Right kidney (tissue), 1 donor: ENCODE measurements around the gene CD151.

ENCODE experiments used
- DNase-seq: peaks from one replicate; pipeline ENCODE4 v3.0.0-alpha.2; 2016

The CD151 gene

GRCh38 chr11:856397-856796 is 23.6 kb downstream of the CD151 start:
- DNase-seq, result no peak

- DNase-seq, result no peak
These were observed 25.5 kb downstream of the CD151 start for GRCh38 chr11:858053-858761.

- no peak for DNase-seq
These were observed 26.1 kb downstream of the CD151 start for GRCh38 chr11:858762-859339.

- DNase-seq, result peak; percentile 68
These were observed 26.8 kb downstream of the CD151 start for GRCh38 chr11:859394-860131.

DNA sequence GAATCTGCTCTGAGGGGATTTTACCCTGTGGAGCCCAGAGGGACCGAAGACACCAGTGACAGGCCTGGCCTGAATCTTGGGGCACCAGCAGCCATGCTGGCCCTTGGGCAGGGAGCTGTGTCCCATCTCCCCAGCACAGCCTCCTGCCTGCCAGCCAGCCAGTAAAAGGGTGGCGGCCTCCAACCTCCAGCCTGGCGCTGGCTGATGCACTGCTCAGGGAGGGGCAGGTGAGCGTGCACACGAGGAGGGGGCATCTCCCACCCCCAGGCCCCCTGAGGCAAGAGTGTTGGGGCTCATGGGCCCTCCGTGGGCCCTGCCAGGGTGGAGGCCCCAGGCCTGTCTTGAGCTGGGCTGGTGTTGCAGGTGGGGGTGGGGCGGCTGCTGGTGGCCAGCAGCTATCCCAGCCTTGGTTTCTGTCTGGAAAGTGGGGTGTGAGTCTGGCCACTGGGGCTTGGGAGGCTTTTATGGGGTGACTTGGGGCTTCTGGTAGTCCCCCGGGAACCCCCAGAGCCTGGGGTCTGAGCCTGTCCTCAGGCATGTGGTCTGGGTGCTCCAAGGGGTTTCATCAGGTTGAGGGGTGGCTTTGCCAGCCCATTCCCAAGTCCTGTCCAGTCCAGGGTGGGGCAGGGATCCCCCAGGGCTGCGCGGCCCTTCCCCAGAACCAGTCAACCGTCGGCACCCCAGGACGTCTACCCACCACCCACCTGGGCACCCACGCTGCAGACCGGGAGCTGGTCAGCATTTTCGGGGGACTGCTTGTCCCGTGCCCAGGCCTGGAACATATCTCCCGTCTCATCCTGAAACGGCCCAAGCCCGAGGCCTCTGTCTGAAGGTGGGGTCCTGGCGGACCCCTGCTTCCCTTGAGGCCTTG is 27.7 kb downstream of the CD151 start:
- no peak for DNase-seq

GRCh38 chr11:861105-861479 is 28.3 kb downstream of the CD151 start:
- DNase-seq, result no peak

DNA sequence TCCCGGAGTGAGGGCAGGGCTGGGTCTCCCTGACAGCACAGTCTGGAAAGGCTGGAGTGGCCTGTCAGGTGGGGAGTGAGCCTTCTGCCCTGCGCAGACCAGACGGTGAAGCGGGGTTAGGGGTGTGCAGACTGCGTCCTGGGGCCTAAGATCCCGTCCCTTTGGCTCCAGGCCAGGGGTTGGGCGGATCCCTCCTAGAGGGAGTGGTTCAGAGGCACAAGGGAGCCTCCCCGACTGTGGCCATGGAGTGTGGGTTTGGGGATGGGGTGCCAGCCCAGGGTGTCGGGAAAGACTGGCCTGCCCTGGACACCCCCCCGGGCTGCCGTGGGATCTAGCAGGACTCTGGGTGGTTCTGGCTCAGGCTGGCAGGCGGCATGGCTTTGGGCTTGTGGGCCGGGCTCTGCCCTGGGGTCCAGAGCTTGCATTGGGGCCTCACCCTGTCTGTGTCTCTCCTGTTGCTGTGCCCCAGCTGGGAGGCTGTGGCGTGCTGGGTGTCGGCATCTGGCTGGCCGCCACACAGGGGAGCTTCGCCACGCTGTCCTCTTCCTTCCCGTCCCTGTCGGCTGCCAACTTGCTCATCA is 29.4 kb downstream of the CD151 start:
- no peak for DNase-seq

DNA sequence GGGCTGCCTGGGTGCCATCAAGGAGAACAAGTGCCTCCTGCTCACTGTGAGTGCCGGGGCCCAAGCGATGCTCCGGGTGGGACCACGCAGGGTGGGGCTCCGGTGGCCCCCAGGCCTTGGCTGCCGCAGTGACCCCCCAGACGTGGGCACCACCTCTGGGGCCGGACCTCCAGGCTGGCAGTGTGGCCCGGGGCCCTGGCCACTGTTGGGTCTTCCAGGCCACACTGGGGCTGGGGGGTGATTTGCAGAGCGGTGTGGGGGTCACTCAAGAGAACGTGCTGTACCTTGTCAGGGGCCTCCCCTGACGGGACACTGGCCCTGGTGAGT is 29.9 kb downstream of the CD151 start:
- DNase-seq, result peak; percentile 69

GRCh38 chr11:863023-863909 is 30.5 kb downstream of the CD151 start:
- DNase-seq, result peak; percentile 66

- no peak for DNase-seq
These were observed 31.4 kb downstream of the CD151 start for GRCh38 chr11:863910-864827.

- DNase-seq, result no peak
These were observed 32.1 kb downstream of the CD151 start for GRCh38 chr11:864898-865297.

DNA sequence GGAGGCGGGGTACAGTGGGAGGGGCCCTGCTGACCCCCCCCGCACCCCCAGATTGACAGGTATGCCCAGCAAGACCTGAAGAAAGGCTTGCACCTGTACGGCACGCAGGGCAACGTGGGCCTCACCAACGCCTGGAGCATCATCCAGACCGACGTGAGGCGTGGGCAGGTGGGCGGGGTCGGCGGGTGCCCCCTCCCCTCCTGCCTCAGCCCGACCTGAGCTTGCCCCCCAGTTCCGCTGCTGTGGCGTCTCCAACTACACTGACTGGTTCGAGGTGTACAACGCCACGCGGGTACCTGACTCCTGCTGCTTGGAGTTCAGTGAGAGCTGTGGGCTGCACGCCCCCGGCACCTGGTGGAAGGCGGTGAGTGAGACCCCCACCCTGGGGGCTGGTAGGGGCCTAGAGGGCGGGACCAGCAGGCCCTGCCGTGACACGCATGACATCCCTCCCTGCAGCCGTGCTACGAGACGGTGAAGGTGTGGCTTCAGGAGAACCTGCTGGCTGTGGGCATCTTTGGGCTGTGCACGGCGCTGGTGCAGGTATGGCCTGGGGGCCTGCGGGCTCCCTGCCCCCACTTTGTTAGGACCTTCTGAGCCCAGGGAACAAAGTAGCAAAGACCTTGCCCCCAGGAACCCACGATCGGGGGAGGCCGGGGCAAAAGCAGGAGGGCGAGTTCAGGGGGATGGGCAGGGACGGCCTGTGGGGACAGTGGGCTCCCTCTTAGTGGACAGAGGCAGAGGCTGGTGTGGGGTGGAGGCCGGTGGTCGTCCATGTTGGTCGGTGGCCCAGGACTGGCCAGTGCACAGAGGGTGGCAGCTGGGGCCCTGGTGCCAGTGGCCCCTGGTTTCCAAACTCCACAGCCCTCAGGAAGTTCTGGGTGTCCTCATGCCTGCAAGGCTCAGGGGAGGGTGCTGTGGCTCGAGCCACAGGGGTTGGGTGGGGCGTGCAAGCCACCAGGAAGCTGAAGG is 33.0 kb downstream of the CD151 start:
- DNase-seq, result no peak

DNA sequence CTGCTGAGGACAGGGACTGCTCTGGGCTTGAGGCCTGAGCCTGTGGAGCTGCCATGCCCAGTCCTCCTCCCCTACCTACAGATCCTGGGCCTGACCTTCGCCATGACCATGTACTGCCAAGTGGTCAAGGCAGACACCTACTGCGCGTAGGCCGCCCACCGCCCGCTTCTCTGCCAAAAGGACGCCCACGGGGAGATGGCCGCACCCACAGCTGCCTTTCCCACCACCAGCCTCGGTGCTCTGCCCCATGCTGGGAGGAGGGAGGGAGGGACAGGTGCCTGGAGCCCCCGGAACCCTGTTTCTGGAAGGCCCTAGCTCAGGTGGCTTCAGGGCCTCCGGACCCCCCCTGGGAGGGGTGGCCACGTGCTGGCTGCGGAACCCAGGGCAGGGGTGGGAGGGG is 33.7 kb downstream of the CD151 start:
- DNase-seq, result no peak

DNA sequence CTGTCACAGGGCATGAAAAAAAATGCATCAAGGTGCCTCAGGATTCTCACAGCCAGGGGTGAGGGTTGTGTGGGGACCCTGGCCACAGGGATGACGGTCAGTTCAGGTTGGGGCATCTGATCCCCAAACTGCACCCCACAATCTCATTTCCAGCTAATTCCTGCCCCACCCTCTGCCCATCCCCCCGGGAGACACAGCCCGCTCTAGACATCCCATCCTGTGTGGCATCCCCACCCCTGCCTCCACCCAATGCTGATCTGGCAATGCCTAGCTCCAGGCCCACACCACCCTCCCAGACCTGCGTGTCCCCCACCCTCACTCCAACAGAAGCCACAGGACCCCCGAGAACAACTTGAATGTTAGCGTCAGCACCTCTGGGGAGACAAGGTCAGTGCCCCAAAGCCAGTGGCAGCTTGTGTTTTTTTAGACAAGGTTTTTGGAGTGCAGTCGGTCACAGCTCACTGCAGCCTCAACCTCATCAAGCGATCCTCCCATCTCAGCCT is 35.2 kb downstream of the CD151 start:
- no peak for DNase-seq

DNA sequence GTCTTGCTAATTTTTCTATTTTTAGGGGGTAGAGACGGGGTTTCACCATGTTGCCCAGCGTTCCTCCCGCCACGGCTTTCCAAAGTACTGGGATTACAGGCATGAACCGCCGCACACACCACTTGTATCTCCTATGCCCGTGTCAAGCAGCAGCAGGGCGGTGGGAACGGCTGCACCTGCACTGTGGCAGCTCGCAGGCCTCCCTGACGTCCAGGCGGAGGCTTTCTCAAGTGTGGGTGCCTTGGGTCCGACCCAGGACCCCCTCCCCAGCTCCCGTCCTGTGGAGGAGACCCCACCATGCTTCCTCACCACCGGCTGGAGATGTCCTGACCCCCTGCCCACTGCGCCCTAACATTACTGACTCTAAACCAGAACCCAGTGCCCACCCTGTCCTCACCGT is 35.6 kb downstream of the CD151 start:
- DNase-seq, result no peak

DNA sequence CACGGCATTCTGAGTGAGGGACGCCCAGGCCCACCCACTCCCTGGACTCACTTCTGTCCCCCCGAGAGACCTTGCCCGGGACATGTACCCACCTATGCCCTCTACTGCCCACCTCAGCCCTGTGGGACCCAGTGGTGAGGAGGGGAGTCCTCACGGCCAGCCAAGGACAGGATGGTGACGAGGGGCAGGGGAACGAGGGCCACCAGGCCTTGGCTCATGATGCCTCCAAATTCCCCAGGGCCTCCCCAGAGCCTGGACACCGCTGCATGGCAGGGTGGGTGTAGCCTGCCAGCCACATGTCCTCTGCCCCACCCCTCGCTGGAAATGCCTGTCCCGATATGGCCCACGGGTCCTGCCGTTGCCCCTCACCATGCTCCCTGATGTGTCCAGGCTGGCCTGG is 36.0 kb downstream of the CD151 start:
- DNase-seq, result no peak

- DNase-seq, result no peak
These were observed 36.8 kb downstream of the CD151 start for GRCh38 chr11:869399-870126.

DNA sequence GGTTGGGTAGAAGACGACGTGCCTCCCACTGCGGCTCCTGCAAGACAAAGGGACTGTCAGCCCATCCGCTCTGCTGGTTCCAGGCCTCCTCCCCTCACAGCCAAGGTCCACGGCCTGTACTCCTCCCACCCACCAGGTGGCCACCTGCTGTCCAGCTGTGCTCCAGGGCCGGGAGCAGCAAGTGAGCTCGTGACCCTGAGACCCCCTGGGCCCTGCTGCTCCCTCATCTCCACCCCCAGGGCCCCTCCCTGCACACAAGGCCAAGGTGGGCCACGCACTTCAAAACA is 37.3 kb downstream of the CD151 start:
- DNase-seq, result peak; percentile 65
